Breast epithelium (tissue), 3 donors: ENCODE data around the gene KRTAP10-10.
"Not testable (repeated sequence)": the region's sequence is repeated elsewhere in the genome, so short reads cannot be mapped to it uniquely, and the experiment has no call there.

ENCODE experiments used
- POLR2AphosphoS5 ChIP-seq, 3 donors: sonication (generic); formaldehyde crosslinking; IDR thresholded peaks; one replicate each; pipeline ENCODE4 v1.6.1; 2017; ENCODE audit warnings: antibody characterized with exemption in 3 of 3
- TF ChIP-seq, protein P1 (sequence below), 3 donors: fragments of 450-650 bp; IDR thresholded peaks; one replicate each; pipeline ENCODE4 v1.5.1; 2016 to 2017; ENCODE audit warnings: antibody characterized with exemption in 3 of 3, mild to moderate bottlenecking in 3 of 3, moderate library complexity in 3 of 3

DNA sequence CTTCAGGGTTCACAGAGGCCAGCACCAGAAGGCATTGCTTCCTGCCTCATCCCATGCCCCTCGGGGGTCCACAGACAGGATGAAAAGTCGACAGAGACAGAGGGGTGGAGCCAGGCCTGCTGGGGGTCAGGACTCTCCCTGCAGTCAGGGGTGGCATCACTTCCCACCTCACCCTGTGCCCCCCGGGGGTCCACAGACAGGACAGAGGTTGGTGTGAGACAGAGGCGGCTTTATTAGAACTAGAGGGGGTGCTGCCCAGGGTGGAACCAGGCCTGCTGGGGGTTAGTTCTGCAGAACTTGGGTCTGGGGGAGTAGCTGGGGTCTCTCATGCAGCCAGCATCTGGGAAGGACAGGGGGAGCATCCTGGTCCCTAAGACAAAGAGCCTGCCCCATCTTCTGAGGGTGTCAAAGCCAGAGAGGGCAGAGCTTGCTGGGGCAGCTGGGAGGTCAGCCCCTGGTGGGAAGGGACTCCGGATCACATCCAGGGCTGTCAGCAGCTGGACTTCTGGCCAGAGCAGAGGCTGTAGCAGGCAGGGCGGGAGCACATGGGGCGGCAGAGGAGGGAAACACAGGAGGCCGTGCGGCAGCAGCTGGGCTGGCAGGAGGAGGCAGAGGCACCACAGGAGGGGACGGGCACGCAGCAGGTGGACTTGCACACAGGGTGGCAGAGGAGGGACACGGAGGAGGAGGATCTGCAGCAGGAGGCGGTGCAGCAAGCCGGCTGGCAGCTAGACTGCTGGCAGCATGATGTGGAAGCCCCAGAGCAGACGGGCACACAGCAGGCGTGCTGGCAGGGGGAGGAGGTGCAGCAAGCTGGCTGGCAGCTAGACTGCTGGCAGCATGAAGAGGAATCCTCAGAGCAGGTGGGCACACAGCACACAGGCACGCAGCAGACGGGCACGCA is 46.0 kb upstream of the KRTAP10-10 start:
- TF ChIP-seq, protein P1, sequence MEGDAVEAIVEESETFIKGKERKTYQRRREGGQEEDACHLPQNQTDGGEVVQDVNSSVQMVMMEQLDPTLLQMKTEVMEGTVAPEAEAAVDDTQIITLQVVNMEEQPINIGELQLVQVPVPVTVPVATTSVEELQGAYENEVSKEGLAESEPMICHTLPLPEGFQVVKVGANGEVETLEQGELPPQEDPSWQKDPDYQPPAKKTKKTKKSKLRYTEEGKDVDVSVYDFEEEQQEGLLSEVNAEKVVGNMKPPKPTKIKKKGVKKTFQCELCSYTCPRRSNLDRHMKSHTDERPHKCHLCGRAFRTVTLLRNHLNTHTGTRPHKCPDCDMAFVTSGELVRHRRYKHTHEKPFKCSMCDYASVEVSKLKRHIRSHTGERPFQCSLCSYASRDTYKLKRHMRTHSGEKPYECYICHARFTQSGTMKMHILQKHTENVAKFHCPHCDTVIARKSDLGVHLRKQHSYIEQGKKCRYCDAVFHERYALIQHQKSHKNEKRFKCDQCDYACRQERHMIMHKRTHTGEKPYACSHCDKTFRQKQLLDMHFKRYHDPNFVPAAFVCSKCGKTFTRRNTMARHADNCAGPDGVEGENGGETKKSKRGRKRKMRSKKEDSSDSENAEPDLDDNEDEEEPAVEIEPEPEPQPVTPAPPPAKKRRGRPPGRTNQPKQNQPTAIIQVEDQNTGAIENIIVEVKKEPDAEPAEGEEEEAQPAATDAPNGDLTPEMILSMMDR (IDR thresholded peaks at IDR 0.05) = not testable (repeated sequence)
- TF ChIP-seq POLR2AphosphoS5 (IDR thresholded peaks at IDR 0.05) = not testable (repeated sequence)
